OCI-LY7 (cell line): ENCODE measurements around the gene ATMIN.

Experiments used
- EZH2phosphoT487 ChIP-seq: fragments of 200-600 bp; sonication (generic); IDR thresholded peaks from 2 replicates; pipeline ENCODE4 v1.6.1; 2018; ENCODE audit warnings: low read depth, borderline replicate concordance, mild to moderate bottlenecking, mixed run types, antibody characterized with exemption, low read length, moderate library complexity, mixed read lengths
- TF ChIP-seq, protein P1 (sequence below): fragments of 200-600 bp; sonication (generic); conservative IDR thresholded peaks from 2 replicates; pipeline ENCODE4 v1.5.1; 2014; ENCODE audit warnings: mild to moderate bottlenecking, antibody characterized with exemption, low read length, moderate library complexity, mixed read lengths

GRCh38 chr16:81060576-81061306 lies 25.1 kb downstream of the ATMIN start:
- TF ChIP-seq, protein P1, sequence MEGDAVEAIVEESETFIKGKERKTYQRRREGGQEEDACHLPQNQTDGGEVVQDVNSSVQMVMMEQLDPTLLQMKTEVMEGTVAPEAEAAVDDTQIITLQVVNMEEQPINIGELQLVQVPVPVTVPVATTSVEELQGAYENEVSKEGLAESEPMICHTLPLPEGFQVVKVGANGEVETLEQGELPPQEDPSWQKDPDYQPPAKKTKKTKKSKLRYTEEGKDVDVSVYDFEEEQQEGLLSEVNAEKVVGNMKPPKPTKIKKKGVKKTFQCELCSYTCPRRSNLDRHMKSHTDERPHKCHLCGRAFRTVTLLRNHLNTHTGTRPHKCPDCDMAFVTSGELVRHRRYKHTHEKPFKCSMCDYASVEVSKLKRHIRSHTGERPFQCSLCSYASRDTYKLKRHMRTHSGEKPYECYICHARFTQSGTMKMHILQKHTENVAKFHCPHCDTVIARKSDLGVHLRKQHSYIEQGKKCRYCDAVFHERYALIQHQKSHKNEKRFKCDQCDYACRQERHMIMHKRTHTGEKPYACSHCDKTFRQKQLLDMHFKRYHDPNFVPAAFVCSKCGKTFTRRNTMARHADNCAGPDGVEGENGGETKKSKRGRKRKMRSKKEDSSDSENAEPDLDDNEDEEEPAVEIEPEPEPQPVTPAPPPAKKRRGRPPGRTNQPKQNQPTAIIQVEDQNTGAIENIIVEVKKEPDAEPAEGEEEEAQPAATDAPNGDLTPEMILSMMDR: no peak
- TF ChIP-seq EZH2phosphoT487: no peak
